ENCODE measurements around the gene FAF1.
"Not testable (repeated sequence)": the region's sequence is repeated elsewhere in the genome, so short reads cannot be mapped to it uniquely, and the experiment has no call there.

FAF1 gene

DNA sequence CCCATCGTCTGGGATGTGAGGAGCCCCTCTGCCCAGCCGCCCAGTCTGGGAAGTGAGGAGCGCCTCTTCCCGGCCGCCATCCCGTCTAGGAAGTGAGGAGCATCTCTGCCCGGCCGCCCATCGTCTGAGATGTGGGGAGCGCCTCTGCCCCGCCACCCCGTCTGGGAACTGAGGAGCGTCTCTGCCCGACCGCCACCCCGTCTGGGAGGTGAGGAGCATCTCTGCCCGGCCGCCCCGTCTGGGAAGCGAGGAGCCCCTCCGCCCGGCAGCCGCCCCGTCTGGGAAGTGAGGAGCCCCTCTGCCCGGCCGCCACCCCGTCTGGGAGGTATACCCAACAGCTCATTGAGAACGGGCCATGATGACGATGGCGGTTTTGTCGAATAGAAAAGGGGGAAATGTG lies 7.5 kb downstream of the FAF1 start:
- DNase-seq: not testable (repeated sequence)

GRCh38 chr1:50950396-50950795 lies 9.7 kb downstream of the FAF1 start:
- no peak for DNase-seq

DNA sequence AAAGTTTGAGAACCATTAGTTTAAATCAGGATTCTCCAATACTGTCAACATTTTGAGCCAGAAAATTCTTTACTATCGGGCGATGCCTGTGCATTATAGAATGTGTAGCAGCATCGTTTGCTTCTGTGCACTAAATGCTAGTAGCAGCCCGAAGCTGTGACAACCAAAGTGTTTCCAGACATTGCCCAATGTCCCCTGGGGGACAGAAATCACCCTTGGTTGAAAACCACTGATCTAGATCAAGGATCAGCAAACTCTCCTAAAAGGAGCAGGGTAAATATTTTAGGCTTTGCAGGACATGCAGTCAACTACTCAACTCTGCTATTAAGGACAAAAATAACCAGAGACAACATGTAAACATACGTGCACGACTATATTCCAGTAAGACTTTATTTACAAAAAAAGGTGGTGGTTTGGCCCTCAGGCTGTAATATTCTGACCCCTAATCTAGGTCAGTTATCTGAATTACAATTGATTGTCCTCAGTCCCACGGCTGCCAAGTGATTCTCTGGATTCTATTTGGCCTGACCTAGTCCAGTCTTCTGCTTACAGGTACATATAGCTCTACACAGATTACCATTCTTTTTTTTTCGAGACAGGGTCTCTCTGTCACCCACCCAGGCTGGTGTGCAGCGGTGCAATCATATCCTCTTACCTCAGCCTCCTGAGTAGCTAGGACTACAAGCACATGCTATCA lies 10.6 kb downstream of the FAF1 start:
- no peak for DNase-seq

DNA sequence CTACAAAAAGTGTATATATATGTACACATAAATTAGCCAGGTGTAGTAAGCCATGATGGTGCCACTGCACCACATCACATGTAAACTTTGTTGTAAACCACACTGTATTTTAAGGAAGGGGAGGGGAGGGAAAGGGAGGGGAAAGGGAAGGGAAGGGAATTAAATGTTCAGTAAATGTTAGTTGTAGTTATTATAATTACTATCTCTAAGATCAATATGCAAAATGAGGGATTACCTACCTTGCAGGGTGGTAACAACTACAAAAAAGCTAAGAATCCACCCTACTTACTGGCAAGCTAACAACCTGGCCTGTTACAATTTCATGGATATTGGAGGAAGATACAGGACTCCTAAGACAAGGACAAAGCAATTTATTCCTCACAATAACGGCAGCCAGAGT lies 17.7 kb downstream of the FAF1 start:
- no peak for DNase-seq

- no peak for DNase-seq
These were observed 19.8 kb downstream of the FAF1 start for GRCh38 chr1:50940291-50940690.

GRCh38 chr1:50936321-50936720 lies 23.7 kb downstream of the FAF1 start:
- no peak for DNase-seq

DNA sequence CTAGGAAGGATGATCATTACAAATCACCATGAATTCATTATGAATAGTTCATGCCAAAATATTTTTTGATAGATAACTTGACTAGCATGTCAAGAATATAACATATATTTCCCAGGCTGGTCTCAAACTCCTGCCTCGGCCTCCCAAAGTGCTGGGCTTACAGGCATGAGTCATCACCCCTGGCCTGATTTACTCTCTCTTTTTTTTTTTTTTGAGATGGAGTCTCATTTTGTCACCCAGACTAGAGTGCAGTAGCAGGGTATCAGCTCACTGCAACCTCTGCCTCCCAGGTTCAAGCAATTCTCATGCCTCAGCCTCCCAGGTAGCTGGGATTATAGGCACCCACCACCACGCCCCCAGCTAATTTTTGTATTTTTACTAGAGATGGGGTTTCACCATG lies 24.8 kb downstream of the FAF1 start:
- DNase-seq: not testable (repeated sequence)

DNA sequence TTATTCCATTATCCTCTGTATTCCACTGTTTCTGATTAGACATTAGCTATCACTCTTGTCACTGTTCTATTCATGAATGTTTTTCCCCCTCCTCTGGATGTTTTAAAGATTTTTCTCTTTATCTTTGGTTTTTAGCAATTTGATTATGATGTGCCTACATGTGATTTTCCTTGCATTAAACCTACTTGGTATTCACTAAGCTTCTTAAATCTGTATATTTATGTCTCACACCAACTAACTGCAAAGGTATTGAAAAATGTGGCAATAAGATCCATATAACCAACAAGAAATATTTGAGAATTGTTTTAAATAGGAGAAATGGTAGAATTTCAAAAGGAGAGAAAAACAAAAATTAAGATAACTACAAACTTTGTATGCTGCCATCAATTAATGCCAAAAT lies 25.2 kb downstream of the FAF1 start:
- no peak for DNase-seq

DNA sequence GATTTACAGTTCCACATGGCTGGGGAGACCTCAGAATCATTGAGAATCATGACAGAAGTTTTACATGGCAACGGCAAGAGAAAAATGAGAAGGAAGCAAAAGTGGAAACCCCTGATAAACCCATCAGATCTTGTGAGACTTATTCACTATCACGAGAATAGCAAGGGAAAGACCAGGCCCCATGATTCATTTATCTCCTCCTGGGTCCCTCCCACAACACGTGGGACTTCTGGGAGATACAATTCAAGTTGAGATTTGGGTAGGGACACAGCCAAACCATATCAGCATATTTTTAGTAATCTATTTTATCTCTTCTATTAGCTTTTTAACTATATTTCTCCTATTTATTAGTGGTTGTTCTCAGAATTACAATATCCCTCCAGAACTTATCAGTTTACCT lies 26.3 kb downstream of the FAF1 start:
- DNase-seq: not testable (repeated sequence)

DNA sequence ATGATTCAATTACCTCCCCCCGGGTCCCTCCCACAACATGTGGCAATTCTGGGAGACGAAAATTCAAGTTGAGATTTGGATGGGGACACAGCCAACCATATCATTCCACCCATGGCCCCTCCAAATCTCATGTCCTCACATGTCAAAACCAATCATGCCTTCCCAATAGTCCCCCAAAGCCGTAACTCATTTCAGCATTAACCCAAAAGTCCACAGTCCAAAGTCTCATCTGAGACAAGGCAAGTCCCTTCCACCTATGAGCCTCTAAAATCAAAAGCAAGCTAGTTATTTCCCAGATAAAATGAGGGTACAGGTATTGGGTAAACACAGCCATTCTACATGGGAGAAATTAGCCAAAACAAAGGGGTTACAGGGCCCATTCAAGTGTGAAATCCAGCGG lies 28.0 kb downstream of the FAF1 start:
- DNase-seq: not testable (repeated sequence)

DNA sequence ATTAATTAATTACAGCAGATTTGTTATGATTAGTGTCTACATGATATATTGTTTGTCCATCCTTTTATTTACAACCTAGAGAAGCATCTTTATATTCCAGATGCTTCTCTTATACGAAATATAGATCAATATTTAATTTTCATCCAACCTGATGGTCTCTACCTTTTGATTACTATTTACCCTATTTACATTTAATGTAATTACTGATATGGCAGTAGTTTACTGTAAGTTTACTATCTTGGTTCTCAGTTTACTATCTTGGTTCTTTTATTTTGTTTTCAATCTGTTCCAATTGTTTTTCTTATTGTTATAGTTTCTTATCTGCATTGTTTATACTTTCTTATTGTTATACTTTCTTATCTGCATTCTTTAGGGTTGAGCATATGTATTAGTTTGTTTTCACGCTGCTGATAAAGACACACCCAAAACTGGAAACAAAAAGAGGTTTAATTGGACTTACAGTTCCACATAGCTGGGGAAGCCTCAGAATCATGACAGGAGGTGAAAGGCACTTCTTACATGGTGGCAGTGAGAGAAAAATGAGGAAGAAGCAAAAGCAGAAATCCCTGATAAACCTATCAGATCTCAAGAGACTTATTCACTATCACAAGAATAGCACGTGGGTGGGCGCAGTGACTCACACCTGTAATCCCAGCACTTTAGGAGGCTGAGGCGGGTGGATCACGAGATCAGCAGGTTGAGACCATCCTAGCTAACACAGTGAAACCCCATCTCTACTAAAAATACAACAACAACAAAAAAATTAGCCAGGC lies 28.9 kb downstream of the FAF1 start:
- DNase-seq: no peak

- DNase-seq: no peak
These were observed 29.9 kb downstream of the FAF1 start for GRCh38 chr1:50930193-50930592.

- DNase-seq: no peak
These were observed 30.6 kb downstream of the FAF1 start for GRCh38 chr1:50929376-50929958.

- no peak for DNase-seq
These were observed 36.5 kb downstream of the FAF1 start for GRCh38 chr1:50923564-50923963.

DNA sequence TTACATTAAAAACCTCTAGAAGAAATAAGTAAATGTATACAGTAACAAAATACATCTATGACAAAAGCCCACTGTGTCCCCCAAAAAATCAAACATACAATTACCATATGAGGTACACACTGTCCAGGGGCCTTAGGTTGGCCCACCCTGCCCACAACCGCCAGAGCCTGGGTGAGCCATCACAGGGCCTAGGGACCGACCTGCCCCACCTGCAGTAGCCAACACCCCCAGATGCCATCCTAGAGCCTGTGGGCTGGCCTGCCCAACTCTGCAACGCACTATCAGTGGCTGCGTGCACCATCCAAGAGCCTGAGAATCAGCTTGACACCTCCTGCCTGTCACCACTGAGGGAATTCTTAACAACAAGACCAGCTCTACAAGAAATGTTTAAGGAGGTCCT lies 39.0 kb downstream of the FAF1 start:
- DNase-seq: no peak

DNA sequence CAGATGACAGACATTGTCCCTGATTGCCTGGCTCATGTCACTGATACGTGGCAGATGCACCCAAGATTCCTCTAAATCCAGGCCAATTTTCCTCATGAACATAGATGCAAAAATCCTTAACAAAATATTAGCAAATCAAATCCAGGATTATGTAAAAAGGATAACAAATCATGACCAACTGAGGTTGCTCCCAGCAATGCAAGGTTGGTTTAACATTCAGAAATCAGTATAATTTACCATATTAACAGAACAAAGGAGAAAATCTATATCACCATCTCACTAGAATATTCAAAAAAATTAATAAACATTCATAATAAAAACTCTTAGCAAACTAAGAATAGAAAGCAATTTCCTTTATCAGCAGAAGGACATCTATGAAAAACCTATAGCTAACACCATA lies 39.7 kb downstream of the FAF1 start:
- no peak for DNase-seq

- DNase-seq: no peak
These were observed 42.6 kb downstream of the FAF1 start for GRCh38 chr1:50917138-50918137.

- DNase-seq: no peak
These were observed 44.4 kb downstream of the FAF1 start for GRCh38 chr1:50915621-50916020.

- no peak for DNase-seq
These were observed 46.1 kb downstream of the FAF1 start for GRCh38 chr1:50913954-50914353.

DNA sequence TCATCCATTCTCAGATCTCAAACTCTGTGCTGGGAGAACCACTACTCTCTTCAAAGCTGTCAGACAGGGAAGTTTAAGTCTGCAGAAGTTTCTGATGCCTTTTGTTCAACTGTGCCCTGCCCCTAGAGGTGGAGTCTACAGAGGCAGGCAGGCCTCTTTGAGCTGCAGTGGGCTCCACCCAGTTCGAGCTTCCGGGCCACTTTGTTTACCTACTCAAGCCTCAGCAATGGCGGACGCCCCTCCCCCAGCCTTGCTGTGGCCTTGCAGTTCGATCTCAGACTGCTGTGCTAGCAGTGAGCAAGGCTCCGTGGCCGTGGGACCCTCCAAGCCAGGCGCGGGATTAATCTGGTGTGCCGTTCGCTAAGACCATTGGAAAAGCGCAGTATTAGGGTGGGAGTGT lies 49.7 kb downstream of the FAF1 start:
- DNase-seq: not testable (repeated sequence)

DNA sequence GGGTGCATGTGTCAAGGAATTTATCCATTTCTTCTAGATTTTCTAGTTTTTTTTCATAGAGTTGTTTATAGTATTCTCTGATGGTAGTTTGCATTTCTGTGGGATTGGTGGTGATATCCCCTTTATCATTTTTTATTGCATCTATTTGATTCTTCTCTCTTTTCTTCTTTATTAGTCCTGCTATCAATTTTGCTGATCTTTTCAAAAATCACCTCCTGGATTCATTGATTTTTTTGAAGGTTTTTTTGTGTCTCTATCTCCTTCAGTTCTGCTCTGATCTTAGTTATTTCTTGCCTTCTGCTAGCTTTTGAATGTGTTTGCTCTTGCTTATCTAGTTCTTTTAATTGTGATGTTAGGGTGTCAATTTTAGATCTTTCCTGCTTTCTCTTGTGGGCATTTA lies 52.5 kb downstream of the FAF1 start:
- not testable (repeated sequence) for DNase-seq

GRCh38 chr1:50906050-50906449 lies 54.0 kb downstream of the FAF1 start:
- not testable (repeated sequence) for DNase-seq

DNA sequence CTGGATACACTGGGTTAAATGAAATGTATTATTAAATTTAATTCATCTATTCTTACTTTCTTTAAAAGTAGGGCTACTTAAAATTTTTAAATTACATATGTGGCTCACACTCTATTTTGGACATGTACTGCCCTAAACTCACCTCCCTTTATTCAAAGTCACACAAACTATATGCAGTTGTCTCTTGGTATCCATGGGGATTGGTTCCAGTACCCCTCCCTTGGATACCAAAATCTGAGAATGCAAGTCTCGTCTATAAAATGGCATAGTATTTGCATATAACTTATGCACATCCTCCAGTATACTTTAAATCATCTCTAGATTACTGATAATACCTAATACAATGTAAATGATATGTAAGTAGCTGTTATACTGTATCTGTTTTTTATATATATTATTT lies 57.6 kb downstream of the FAF1 start:
- no peak for DNase-seq
